GM15510 (cell line): ENCODE data around the gene SDK1.

Source experiments
- POLR2A ChIP-seq: IDR thresholded peaks from 3 replicates; pipeline ENCODE4 v1.6.1; 2011; ENCODE audit warnings: borderline replicate concordance; ENCODE audit not compliant: insufficient read length; ENCODE audit errors: extremely low read depth

The SDK1 gene

DNA sequence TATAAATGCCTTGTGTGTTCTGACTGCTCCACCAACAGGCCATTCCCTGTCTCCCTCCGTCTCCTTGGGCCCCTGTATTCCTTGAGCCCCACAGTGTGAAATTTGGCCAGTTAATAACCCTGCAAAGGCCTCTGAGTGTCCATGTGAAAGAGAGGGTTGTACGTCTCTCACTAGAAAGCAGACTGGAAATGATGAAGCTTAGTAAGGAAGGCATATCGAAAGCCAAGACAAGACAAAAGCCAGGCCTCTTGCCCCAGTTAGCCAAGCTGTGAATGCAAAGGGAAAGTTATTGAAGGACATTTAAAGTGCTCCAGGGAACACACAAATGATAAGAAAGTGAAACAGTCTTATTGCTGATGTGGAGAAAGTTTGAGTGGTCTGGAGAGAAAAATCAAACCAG, 680.2 kb downstream of the SDK1 start:
- TF ChIP-seq POLR2A, result no peak

DNA sequence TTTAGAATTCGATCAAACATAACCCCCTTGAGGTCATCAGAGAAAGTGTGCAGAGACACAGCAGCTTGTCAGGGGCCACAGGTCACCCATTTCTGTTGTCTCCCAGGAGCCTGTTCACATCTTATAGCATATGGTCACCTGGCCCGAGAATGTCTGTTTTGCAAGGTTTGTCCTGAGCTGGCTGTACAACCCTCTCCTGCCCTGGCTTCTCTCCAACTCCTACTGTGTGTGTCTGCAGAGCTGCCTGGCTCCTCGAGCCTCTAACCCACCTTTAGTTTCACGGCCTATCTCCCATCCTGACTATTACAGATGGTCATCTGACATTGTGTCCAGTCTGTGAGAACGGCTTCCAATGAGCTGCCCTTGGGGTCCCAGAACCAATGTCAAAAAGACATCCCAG, 683.4 kb downstream of the SDK1 start:
- no peak for TF ChIP-seq POLR2A

DNA sequence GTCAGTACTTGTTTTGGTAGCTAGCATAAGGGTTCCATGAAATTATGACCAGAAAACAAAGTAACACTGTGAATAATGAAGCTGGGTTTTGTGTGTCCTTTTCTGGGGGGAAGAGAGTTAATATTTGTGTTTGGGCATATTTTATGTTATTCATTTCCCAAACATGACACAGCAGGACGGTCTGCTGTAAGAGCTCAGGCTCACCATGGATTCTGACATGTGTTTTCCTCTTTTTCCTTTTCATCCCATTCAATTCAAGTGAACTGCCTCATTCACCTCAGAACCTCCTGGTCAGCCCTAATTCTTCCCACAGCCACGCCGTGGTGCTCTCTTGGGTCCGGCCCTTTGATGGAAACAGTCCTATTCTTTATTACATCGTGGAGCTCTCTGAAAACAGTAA, 685.9 kb downstream of the SDK1 start:
- no peak for TF ChIP-seq POLR2A

DNA sequence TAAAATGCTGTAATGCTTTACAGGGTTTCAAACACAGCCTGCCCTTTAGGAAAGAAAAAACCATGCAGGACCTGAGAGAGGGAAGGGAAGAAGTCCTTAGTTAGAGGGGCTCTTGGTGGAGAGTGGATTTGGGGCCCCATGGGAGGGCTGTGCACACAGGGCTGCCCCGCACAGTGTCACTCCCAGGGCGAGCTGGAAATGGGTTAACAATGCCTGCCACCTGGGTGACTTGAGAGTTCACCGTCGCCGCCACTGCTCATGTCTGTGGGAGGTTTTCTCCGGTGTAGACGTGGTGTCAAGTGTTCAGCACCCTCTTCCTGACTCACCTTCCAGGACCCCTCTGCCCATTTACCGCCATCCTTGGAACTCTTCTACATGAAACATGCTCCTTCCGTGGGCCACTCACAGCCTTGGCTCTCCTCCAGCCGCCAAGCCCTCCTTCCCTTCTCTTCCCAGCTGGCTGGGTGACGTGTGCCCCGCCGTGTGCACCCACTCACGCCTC, 686.4 kb downstream of the SDK1 start:
- no peak for TF ChIP-seq POLR2A

DNA sequence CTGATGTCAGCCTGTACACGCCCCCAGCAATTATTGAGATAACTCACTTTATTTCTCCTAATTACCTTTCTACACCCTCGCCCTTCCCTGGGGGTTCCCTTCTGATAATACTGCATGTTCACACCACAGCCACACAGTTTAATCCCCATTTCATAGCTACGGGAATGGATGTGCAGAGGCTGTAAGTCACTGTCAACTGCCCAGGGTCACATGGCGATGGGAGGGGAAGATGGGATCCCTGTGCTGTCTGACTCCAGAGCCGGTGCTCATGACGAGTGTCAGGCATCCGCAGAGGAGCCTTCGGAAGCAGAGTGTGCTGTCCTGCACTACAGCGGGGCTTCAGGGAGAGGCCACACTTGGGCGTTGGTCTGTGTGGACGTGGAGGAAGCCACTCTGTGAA, 688.7 kb downstream of the SDK1 start:
- no peak for TF ChIP-seq POLR2A

DNA sequence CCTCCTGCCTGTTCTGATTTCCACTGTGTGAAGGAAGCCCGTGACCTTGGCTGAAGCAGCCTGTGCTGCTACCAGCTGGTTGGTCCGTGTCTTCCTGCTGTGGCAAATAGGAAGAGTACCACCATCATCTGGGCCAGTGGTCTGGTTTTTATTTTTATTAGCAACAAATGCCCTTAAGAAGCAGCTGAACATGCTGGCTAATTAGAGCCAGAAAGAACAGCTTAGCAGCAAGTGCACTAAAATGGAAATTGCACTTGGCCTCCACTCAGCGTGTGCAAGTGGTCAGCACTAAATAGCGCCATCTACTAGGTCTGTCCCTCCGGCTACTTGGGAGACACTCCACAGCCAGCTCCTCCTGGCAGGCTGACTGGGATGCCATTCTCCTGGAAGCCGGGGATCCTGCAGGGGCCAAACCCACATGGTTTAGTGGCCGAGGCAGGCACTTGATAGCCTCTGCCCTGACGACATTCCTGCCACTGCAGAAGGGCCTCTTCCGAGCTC, 690.7 kb downstream of the SDK1 start:
- TF ChIP-seq POLR2A, result no peak

DNA sequence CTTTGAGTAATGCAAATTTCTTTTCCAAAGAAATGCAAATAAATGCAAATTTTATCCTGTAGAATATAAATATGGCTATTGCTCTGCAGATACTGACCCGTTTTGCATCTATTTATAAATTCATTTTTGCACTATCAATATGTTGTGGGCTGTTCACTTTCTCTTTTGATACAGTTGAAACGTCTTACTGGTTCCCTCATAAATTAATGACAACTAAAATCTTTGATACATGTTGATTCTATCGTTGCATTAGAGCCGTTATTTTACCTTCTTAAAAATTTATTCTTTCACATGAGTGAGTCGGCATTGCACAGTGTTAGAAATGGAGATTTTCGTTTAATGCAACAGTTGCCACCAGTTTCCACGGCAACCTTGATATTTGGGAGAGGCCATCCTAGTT, 691.8 kb downstream of the SDK1 start:
- no peak for TF ChIP-seq POLR2A

DNA sequence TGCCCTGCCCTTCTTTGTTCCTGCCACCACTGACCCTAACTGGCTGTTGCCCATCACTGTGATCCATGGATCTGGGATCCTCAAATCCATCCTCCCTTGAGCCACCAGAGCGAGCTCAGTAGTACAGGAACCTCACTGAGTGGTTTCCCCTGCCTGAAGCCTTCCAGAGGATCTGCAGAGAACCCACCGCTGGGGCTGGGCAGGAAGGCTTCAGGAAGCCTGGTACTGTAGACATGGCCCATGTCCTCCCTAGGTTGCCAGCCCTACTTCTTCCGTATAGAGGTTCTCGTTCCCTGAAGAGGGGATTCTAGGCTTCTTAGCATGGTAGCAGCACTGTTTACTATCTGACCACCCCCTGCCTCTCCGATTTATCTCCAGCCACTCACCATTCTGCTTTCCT, 693.7 kb downstream of the SDK1 start:
- no peak for TF ChIP-seq POLR2A

DNA sequence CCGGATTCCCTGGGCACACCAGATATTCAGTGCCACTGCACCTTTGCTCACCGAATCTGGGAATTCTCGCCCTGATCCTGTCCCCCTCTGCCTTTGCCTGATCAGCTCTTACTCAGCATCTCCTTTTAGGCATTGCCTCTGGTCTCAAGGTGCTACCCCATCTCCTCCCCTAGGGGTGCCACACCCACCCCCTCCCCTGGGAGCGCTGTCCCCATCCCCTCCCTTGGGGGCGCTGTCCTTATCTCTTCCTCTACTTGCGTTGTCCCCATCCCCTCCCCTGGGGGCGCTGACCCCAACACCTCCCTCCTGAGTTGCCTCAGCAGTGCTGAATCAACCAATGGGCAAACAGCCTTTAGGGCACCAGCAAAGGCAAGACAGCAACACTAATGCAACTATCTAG, 694.1 kb downstream of the SDK1 start:
- no peak for TF ChIP-seq POLR2A

DNA sequence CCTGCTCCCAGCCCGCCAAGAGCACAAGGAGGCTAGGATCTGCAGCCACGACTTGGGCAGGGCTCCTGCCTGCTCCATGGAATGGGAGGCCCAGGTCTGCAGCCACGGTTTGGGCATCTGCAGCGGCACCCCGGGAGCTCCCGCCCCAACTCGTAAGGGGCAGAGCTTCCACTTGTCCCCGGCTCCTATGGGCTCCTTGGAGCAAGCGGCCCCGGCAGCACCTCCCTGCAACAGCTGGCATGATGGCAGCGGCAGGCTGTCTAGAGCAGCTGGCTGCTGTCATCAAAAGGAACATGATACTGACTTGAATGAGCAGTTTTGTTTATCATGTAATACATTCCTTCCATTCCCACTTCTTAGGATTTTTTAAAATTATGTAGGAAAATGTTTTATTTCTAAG, 697.0 kb downstream of the SDK1 start:
- no peak for TF ChIP-seq POLR2A

DNA sequence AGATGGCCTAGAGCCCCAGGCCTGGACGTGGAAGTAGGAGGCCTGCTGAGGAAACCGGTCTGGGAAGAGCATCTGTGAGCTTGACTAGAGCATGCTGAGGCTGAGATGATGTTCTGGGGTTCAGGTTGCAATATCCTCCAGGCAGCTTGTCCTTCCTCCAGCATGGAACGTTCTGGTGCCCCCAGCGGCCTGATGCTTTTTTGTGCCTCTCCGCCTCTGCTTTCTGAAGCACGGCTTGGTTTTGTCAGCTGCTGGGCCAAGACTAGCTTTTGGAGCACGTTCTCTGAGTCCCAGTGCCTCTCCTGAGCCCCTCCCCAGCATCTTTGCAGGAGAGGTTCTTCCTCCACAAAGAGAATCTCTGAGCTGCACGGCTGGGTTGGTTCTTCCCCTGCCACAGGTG, 699.1 kb downstream of the SDK1 start:
- TF ChIP-seq POLR2A, result no peak

DNA sequence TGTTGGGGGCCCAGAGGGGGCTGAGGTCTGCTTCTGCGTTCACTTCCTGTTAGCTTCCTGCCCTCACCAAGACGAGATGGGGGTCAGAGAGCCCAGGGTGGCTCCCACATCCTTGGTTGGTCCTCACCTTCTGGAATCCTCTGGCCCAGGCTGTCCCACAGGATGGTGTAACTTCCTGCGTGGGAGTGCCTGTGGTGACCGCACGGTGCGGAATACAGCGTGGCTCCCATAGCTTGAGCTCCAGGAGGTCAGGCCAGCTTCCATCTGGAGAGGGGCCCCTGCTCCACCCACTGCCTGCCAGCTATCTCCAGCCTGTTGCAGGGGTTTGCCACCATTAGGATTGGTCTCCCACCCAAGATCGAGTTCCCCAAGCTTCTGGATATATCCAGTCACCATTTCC, 699.9 kb downstream of the SDK1 start:
- no peak for TF ChIP-seq POLR2A

DNA sequence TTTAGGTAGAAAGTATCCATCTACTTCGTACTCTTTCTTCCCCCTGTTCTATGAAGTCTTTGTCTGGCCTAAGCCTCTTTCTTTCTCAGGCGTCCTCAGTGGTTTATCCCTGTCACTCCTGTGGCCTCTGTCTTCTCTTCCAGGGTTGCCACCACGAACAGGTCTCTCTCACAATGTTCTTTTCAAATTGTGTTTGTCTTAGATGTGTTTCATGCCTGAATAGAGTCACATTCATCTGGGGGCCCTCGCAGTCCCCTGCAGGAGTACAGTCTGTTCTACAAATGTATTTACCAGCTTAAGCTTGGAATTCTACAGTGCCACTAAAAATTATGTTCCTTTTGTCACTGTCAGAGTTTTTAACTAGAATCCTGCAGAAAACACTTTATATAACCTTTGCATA, 700.7 kb downstream of the SDK1 start:
- TF ChIP-seq POLR2A, result no peak

DNA sequence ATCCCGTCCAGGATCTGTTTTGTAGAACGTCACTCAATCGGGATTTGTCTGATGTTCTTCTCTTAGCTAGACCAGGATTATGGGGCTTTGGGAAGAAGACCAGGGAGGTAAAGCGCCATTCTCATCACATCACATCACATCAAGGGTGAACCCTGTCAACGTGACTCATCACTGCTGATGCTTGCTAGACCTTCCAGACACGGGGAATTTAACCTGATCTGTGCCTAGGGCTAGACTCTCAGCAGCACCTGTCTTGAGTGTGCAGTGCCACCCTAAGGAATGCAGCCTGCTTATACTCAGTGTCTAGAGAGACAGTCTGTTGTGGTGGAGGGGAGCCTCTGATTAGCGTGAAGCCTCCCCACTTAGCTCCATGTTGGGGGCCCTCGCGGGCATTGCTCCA, 702.5 kb downstream of the SDK1 start:
- TF ChIP-seq POLR2A, result no peak

DNA sequence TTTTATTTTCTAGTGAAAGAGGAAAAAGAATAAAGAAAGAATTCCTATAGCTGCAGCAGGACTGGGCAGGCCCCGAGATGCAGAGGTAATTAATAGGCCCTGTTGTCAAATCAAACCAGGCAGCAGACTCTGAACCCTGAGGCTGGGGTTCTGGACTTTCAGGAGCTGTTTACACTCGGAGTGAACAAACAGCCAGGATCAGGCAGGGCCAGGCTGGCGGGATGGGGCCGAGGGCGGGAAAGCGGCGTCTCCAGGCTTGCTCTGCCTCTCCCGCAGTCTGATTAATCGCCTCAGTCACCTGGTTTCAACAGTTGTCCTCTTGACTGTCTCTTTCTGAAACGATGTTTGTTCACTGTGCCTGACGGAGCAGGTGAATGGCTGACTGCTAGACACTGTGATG, 705.6 kb downstream of the SDK1 start:
- TF ChIP-seq POLR2A, result no peak

DNA sequence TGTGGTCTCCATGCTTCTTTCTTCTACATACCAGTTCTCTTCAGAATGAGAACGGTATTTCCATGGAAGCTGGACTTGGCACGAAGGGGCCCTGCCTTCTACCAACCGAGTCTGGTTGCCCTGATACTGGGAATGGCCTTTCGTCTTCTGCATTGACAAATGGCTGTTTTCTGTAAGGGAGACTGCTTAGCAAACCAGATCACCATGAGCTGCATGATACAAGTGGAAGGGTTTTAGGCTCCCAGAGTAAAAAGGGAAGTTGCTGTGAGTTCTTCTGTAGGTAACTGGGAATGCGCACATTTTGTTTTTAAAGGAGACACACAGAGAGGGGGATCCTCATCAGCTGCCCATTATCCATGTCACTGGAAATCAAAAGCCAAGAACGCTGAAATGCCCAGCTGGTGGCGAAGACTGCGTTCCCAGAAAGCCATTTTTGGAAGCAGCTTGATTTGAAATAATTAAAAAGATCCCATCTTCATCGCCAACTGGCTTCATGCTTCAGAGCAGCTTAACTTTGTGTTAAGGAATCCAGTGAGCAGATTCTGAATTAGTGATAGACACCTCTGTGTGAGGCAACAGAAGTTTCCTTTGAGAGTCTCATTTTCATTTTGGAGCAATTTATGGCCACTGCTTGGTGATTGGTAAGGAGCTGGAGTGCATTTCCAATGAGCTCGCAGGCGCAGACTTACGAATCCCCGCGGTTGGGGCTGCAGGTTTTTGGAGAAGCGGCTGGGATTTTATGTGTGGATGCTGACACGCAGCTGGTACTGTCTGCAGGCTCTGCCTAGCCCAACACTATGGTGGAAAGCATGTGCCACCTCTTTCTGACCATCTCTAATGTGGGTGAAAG, 708.4 kb downstream of the SDK1 start:
- TF ChIP-seq POLR2A, result no peak
